ENCODE measurements around the gene CCDC83.

Gene CCDC83

DNA sequence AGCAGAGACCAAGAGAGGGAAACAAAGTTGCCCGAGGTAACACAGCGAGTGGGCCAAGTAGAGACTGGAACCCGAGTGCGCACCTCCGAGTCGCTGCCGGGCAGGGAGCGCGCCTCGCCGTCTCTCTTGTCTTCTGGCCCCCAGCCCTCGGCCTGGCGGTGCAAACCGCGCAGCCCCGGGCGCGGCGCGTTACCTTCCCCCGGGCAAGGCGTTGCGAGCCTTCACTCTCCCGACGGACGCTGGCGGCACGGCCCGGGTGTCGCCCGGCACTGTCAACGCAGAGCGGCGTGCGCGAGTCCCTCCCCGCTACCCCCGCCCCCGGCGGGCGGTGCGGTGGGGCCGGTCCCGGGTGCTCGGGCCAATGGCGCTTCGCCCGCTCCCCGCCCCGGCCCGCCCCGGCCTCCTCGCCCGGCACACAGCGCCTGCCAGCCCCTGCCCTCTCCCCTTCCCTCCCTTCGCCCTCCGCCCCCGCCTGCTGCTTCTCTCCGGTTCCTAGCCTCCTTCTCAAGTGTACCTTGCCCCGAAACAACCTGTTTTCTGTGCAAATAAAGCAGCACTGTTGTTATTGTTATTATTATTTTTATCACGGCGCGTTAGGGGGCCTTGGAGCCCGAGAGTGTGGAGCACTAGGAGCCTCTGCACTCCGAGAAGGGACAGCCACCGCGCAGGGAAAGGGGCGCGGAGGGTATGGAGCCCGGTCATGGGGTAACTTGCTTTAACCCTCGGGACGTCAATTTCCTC lies 44.1 kb upstream of the CCDC83 start, which contains the start of gene SYTL2:
SYTL2 (minus strand) TSS at position 271 of the 741 bp plus-strand sequence. CDS start 53,416 bp downstream, outside the sequence.
- peak; percentile 83 for DNase-seq (ENCODE audit: low read depth)
- TF ChIP-seq POLR2A (IDR thresholded peaks at IDR 0.05; ENCODE audit: extremely low read depth, insufficient read length): no peak
- no peak for TF ChIP-seq MYC (IDR thresholded peaks at IDR 0.05; ENCODE audit: low read depth, low read length)
- TF ChIP-seq, protein P1, sequence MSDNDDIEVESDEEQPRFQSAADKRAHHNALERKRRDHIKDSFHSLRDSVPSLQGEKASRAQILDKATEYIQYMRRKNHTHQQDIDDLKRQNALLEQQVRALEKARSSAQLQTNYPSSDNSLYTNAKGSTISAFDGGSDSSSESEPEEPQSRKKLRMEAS (IDR thresholded peaks at IDR 0.05; ENCODE audit: low read depth, low read length): peak; percentile 71; the same call in 1 of the 2 replicates
- TF ChIP-seq, protein P2, sequence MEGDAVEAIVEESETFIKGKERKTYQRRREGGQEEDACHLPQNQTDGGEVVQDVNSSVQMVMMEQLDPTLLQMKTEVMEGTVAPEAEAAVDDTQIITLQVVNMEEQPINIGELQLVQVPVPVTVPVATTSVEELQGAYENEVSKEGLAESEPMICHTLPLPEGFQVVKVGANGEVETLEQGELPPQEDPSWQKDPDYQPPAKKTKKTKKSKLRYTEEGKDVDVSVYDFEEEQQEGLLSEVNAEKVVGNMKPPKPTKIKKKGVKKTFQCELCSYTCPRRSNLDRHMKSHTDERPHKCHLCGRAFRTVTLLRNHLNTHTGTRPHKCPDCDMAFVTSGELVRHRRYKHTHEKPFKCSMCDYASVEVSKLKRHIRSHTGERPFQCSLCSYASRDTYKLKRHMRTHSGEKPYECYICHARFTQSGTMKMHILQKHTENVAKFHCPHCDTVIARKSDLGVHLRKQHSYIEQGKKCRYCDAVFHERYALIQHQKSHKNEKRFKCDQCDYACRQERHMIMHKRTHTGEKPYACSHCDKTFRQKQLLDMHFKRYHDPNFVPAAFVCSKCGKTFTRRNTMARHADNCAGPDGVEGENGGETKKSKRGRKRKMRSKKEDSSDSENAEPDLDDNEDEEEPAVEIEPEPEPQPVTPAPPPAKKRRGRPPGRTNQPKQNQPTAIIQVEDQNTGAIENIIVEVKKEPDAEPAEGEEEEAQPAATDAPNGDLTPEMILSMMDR (IDR thresholded peaks at IDR 0.05; ENCODE audit: low read depth, low read length): no peak

DNA sequence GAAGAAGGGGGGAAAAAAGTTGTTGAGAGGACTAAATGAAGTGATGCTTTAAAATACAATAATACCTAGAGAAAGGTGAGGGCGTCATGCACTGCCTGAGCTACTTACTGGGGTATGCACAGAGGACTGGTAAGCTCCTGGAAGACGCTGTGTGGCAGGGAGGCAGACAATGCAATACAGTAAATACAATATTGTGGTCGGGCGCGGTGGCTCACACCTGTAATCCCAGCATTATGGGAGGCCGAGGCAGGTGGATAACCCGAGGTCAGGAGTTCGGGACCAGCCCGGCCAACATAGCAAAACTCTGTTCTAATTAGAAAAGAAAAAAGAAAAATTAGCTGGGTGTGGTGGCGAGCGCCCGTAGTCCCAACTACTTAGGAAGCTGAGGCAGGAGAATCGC lies 43.6 kb upstream of the CCDC83 start:
- no peak for DNase-seq (ENCODE audit: low read depth)
- H3K4me3 ChIP-seq (ENCODE audit: low read depth, low read length): no peak overlapping the region
- TF ChIP-seq, protein P2 (IDR thresholded peaks at IDR 0.05; ENCODE audit: low read depth, low read length): no peak
- TF ChIP-seq, protein P1 (IDR thresholded peaks at IDR 0.05; ENCODE audit: low read depth, low read length): no peak
- no peak for TF ChIP-seq MYC (IDR thresholded peaks at IDR 0.05; ENCODE audit: low read depth, low read length)
- TF ChIP-seq POLR2A (IDR thresholded peaks at IDR 0.05; ENCODE audit: extremely low read depth, insufficient read length): no peak

More for the DNA sequence above, 44.1 kb upstream of the CCDC83 start, which contains the start of gene SYTL2:
- peak within 1 kb of the TSS; percentile 42 for H3K4me3 ChIP-seq (ENCODE audit: low read depth, low read length)

DNA sequence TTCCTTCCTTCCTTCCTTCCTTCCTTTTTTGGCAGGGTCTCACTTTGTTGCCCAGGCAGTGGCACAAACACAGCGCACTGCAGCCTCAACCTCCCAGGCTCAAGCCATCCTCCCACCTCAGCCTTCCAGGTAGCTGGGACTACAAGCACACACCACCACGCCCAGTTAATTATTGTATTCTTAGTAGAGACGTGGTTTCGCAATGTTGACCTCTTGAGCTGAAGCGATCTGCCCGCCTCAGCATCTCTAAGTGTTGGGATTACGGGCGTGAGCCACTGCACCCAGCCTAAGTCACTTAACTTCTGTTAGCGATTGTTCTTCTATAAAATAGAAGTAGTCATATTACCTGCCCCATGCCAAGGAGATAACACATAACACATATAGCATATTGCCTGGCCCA lies 41.5 kb upstream of the CCDC83 start:
- H3K4me3 ChIP-seq (ENCODE audit: low read depth, low read length): no peak overlapping the region
- no peak for TF ChIP-seq POLR2A (IDR thresholded peaks at IDR 0.05; ENCODE audit: extremely low read depth, insufficient read length)
- TF ChIP-seq MYC (IDR thresholded peaks at IDR 0.05; ENCODE audit: low read depth, low read length): no peak
- TF ChIP-seq, protein P2 (IDR thresholded peaks at IDR 0.05; ENCODE audit: low read depth, low read length): no peak
- TF ChIP-seq, protein P1 (IDR thresholded peaks at IDR 0.05; ENCODE audit: low read depth, low read length): no peak
- peak; percentile 19 for DNase-seq (ENCODE audit: low read depth)

DNA sequence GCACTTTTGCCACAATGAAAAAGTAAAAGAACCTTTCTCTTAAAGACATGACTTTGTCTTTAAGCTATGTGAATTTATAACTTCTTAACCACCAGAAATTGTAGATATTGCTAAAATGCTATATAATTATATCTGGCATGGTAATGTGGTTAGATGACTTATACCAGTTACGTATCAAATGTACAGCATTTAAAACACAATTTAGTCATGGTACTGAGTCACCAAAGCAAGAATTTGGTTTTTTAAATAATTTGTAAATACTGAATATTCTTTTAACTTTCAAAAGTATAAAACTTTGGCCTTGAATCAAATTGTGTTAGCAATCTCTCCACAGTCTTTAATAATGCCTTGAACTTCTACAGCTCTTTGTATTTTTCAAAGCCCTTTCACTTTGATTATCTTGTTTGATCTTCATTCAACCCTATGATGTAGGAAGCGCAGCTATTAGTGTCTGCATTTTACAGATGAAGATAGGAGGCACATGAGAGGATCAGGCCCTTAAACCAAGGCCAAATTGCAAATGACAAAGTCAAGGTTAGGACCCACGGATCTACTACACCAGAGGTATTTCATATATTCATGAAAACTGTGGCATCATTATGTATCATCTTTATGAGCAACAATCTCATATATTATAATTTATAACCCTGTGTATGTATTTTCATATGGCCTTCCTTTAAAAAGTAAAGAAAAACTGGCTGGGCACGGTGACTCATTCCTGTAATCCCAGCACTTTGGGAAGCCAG lies 39.8 kb upstream of the CCDC83 start:
- H3K4me3 ChIP-seq (ENCODE audit: low read depth, low read length): no peak overlapping the region
- DNase-seq (ENCODE audit: low read depth): no peak
- TF ChIP-seq POLR2A (IDR thresholded peaks at IDR 0.05; ENCODE audit: extremely low read depth, insufficient read length) (no peak), MYC (IDR thresholded peaks at IDR 0.05; ENCODE audit: low read depth, low read length) (no peak)
- TF ChIP-seq, protein P1 (IDR thresholded peaks at IDR 0.05; ENCODE audit: low read depth, low read length): no peak
- TF ChIP-seq, protein P2 (IDR thresholded peaks at IDR 0.05; ENCODE audit: low read depth, low read length): no peak

DNA sequence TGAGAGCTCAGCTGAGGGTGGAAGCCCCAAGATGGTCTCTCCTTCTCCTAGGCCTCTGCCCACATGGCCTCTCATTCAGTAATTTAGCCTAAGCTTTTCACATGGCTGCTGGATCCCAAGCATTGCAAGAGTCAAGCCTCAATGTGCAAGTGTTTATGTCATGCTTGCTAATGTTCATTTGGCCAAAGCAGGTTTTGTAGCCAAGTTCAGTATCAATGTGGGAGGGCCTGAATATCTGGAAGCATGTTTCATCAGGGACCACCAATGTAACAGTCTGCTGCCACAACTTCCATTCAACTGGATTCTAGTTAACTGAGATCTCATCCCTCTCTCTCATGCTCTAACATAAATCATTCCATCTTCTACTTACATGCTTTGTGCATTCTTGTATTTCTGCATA lies 35.7 kb upstream of the CCDC83 start:
- H3K4me3 ChIP-seq (ENCODE audit: low read depth, low read length): no peak overlapping the region
- TF ChIP-seq, protein P1 (IDR thresholded peaks at IDR 0.05; ENCODE audit: low read depth, low read length): no peak
- TF ChIP-seq MYC (IDR thresholded peaks at IDR 0.05; ENCODE audit: low read depth, low read length) (no peak), POLR2A (IDR thresholded peaks at IDR 0.05; ENCODE audit: extremely low read depth, insufficient read length) (no peak)
- TF ChIP-seq, protein P2 (IDR thresholded peaks at IDR 0.05; ENCODE audit: low read depth, low read length): no peak
- DNase-seq (ENCODE audit: low read depth): no peak
